Lower lobe of right lung (tissue), 2 donors: ENCODE data around the gene M1AP. TPM values are rescaled to one million over a fixed set of nuclear protein-coding genes. Genes with fewer than 3 reads are reported as not detected.
A peak's percentile ranks its signal among the peaks of the same experiment; 100 is the strongest.

Experiments
- ATAC-seq, 2 donors: fragments of 200-7000 bp; cut with Tn5 transposase; one replicate each; pipeline ENCODE4 v1.9.1; 2020 to 2022; ENCODE audit warnings: mild to moderate bottlenecking in 2 of 2, moderate library complexity in 2 of 2
- DNase-seq: peaks from one replicate; pipeline ENCODE4 v3.0.0-alpha.2; 2020
- H3K27ac ChIP-seq: fragments of 200-600 bp; one replicate; pipeline ENCODE4 v1.8.0; 2022
- H3K27me3 ChIP-seq: fragments of 200-600 bp; one replicate; pipeline ENCODE4 v1.8.0; 2022; ENCODE audit warnings: low read depth
- H3K36me3 ChIP-seq: fragments of 200-600 bp; one replicate; pipeline ENCODE4 v1.8.0; 2022; ENCODE audit warnings: mild to moderate bottlenecking
- H3K4me1 ChIP-seq: fragments of 200-600 bp; one replicate; pipeline ENCODE4 v1.8.0; 2022
- H3K4me3 ChIP-seq: fragments of 200-600 bp; one replicate; pipeline ENCODE4 v1.8.0; 2022; ENCODE audit warnings: mild to moderate bottlenecking
- H3K9me3 ChIP-seq: fragments of 200-600 bp; one replicate; pipeline ENCODE4 v1.8.0; 2022
- CTCF ChIP-seq: fragments of 200-600 bp; IDR thresholded peaks from one replicate; pipeline ENCODE4 v1.8.0; 2022; ENCODE audit warnings: antibody characterized with exemption, mild to moderate bottlenecking
- intact Hi-C: fragments of 100-400 bp; cut with DNase I; formaldehyde crosslinking; loops from one replicate; pipeline ENCODE4 v1.11.0; 2022
- total RNA-seq: library from RNA; stranded (reverse); fragmentation: NEBNext Ultra II Directional; extraction: Animal tissue kit (Norgen Biotek cat#: 25700); gene quantifications from one replicate; pipeline ENCODE4 v1.2.1, GENCODE V29; 2021
- donor health status: DM: no; HTN: yes; CAD: no; lungs with severe emphysema.

M1AP gene
- total RNA-seq, 1 donor from 2014 or later = 1.8 TPM

DNA sequence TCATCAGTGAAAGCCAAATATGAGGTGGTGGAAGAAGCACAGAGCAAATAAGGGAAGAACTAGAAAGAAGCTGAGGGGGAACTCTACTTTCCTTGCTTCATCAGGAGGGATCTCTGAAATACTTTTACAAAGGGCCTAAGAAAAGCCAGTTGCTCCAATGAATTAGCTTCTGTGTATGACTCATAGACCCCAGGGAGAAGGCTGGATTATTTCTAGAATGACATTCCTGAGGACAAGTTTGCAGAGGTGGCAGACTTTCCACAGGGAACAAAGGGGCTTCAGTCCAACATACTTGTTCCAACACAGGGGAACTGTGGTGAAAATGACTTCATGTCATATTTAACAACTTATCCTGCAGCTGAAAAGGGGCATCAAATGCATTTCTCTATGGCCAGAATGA is 64.6 kb downstream of the M1AP start:
- no peak for TF ChIP-seq CTCF
- intact Hi-C loops = no loop called here
- Histone ChIP-seq H3K4me1 (no peaks in the 10 kb centered on the region), H3K27ac (no peak overlapping the region), H3K4me3 (no peak overlapping the region), H3K27me3 (no peaks in the 10 kb centered on the region), H3K9me3 (no peaks in the 10 kb centered on the region), H3K36me3 (no peaks in the 10 kb centered on the region)
- DNase-seq = no peak
- no peak for ATAC-seq

DNA sequence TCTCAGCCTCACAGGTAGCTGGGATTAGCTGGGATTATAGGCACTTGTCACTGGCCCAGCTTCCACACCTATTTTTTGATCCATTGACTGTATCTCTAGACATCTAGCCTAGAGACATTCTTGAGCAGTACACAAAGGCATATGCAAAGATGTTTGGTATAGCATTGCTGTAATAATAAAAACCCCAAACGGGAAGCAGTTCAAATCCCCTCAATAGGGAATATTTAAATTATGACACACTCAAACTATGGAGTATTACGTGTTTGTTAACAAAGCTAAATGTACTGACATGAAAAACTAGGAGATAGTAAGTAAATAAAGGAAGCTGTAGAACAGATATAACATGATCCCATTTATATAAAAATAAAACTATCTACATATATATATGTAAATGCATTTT is 65.9 kb downstream of the M1AP start:
- H3K4me3 ChIP-seq = no peak overlapping the region
- no peak for ATAC-seq
- TF ChIP-seq CTCF = no peak
- no peak overlapping the region for H3K27ac ChIP-seq
- no peaks in the 10 kb centered on the region for H3K9me3 ChIP-seq
- no peaks in the 10 kb centered on the region for H3K27me3 ChIP-seq
- no peak for DNase-seq
- H3K36me3 ChIP-seq = no peaks in the 10 kb centered on the region
- intact Hi-C loops = no loop called here
- H3K4me1 ChIP-seq = no peaks in the 10 kb centered on the region

- Histone ChIP-seq H3K9me3 (no peaks in the 10 kb centered on the region), H3K27me3 (no peaks in the 10 kb centered on the region), H3K27ac (no peak overlapping the region), H3K36me3 (no peaks in the 10 kb centered on the region), H3K4me1 (no peaks in the 10 kb centered on the region), H3K4me3 (no peak overlapping the region)
- DNase-seq (no peak), ATAC-seq (no peak)
- no peak for TF ChIP-seq CTCF
- intact Hi-C loops = no loop called here
Measured at GRCh38 chr2:74581463-74581862, 66.7 kb downstream of the M1AP start.

DNA sequence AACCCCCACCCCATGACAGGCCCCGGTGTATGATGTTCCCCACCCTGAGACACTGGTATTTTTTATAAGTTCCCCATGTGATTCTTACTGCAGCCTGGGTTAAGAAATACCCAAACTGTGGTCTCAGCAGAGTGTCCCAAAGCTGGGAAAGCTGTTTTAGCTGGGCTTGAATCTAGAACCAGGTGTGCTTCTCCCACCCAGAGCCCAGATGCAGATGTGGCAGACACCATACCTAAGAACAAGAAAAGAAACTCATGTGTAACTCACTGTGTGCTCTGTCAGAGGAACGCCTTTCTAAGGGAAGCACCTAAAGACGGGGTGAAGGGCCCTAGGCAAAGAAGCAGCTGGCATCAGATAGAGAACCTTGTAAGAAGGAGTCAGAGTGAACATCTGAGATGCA is 69.7 kb downstream of the M1AP start:
- Histone ChIP-seq H3K9me3 (no peaks in the 10 kb centered on the region), H3K4me3 (no peak overlapping the region), H3K4me1 (peaks cover 3% of the 10 kb centered on the region), H3K27me3 (no peaks in the 10 kb centered on the region), H3K36me3 (no peaks in the 10 kb centered on the region), H3K27ac (no peak overlapping the region)
- no peak for ATAC-seq
- intact Hi-C loops = no loop called here
- no peak for TF ChIP-seq CTCF
- no peak for DNase-seq

GRCh38 chr2:74577448-74577847 is 70.7 kb downstream of the M1AP start:
- no peak for DNase-seq
- TF ChIP-seq CTCF = no peak
- Histone ChIP-seq H3K27ac (peak overlapping the region; percentile 74), H3K4me3 (no peak overlapping the region), H3K27me3 (no peaks in the 10 kb centered on the region), H3K9me3 (no peaks in the 10 kb centered on the region), H3K36me3 (no peaks in the 10 kb centered on the region), H3K4me1 (peaks cover 7% of the 10 kb centered on the region)
- ATAC-seq = peak; percentile 77 to 84
- intact Hi-C loops = no loop called here

DNA sequence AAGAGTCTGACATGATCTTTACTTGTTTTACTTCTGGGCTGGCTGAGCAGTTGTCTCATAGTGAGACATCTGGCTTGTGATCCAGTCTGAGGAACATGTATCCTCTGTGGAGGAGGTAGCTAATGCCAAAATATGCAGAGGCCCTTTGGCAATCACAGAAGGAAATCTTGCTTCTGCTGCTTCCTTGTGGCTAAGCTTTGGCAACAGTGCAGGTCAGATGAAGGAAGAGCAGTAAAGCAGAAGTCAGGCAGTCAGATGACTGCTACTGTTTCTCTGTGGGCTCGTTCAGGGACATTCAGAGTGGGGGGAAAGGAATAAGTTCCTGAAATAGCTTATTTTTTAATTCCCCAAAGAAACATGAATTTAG is 71.3 kb downstream of the M1AP start:
- Histone ChIP-seq H3K27me3 (no peaks in the 10 kb centered on the region), H3K27ac (peak overlapping the region; percentile 74), H3K9me3 (no peaks in the 10 kb centered on the region), H3K4me3 (no peak overlapping the region), H3K4me1 (peaks cover 7% of the 10 kb centered on the region), H3K36me3 (no peaks in the 10 kb centered on the region)
- TF ChIP-seq CTCF = no peak
- ATAC-seq (peak; percentile 87), DNase-seq (no peak)
- intact Hi-C loops = no loop called here
